Measurements from ENCODE around the gene USP40. TPM values are rescaled to one million over a fixed set of nuclear protein-coding genes. Genes with fewer than 3 reads are reported as not detected.
A peak's percentile ranks its signal among the peaks of the same experiment; 100 is the strongest.
"Not testable (repeated sequence)": the region's sequence is repeated elsewhere in the genome, so short reads cannot be mapped to it uniquely, and the experiment has no call there.

USP40 gene
- total RNA-seq, 2 donors from 2014 or later, result 12.9 to 22.4 TPM

- no peak overlapping the region for H3K27ac ChIP-seq (ENCODE audit: low read depth, low read length)
- no peak overlapping the region for H3K9ac ChIP-seq (ENCODE audit: extremely low read depth, low read length, poor library complexity, severe bottlenecking)
- Mint-ChIP-seq H3K4me1 (no peaks in the 10 kb centered on the region), H3K4me3 (no peak overlapping the region), H3K36me3 (ENCODE audit: low read depth) (no peaks in the 10 kb centered on the region), H3K9me3 (peaks cover 15% of the 10 kb centered on the region), H3K27ac (no peak overlapping the region), H3K27me3 (ENCODE audit: insufficient read depth) (peaks cover 5% of the 10 kb centered on the region)
- H3K27me3 ChIP-seq (ENCODE audit: control insufficient read depth, insufficient read depth, low read length, poor library complexity, severe bottlenecking), result no peaks in the 10 kb centered on the region
- TF ChIP-seq, protein P1, sequence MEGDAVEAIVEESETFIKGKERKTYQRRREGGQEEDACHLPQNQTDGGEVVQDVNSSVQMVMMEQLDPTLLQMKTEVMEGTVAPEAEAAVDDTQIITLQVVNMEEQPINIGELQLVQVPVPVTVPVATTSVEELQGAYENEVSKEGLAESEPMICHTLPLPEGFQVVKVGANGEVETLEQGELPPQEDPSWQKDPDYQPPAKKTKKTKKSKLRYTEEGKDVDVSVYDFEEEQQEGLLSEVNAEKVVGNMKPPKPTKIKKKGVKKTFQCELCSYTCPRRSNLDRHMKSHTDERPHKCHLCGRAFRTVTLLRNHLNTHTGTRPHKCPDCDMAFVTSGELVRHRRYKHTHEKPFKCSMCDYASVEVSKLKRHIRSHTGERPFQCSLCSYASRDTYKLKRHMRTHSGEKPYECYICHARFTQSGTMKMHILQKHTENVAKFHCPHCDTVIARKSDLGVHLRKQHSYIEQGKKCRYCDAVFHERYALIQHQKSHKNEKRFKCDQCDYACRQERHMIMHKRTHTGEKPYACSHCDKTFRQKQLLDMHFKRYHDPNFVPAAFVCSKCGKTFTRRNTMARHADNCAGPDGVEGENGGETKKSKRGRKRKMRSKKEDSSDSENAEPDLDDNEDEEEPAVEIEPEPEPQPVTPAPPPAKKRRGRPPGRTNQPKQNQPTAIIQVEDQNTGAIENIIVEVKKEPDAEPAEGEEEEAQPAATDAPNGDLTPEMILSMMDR (conservative IDR thresholded peaks at IDR 0.05), result no peak
- WGBS, 2 experiments (ENCODE audit: insufficient coverage in 1 of 2, insufficient read length in 1 of 2), result 95 to 96% methylated on average over 1 of the region's 1 CpG
- no peak for DNase-seq
- H3K4me1 ChIP-seq (ENCODE audit: control insufficient read depth, insufficient read depth, low read length), result no peaks in the 10 kb centered on the region
- no peaks in the 10 kb centered on the region for H3K9me3 ChIP-seq (ENCODE audit: control insufficient read depth, low read length)
- H3K4me3 ChIP-seq (ENCODE audit: low read length), result no peak overlapping the region
- H3K36me3 ChIP-seq (ENCODE audit: control insufficient read depth, insufficient read depth, low read length), result no peaks in the 10 kb centered on the region
Measured at GRCh38 chr2:233584210-233584609, 17.6 kb upstream of the USP40 start.

- H3K4me1 ChIP-seq (ENCODE audit: control insufficient read depth, insufficient read depth, low read length); H3K4me1 Mint-ChIP-seq; H3K27ac ChIP-seq (ENCODE audit: low read depth, low read length); H3K36me3 ChIP-seq (ENCODE audit: control insufficient read depth, insufficient read depth, low read length); H3K9me3 ChIP-seq (ENCODE audit: control insufficient read depth, low read length); H3K27me3 Mint-ChIP-seq (ENCODE audit: insufficient read depth); H3K4me3 ChIP-seq (ENCODE audit: low read length); H3K9ac ChIP-seq (ENCODE audit: extremely low read depth, low read length, poor library complexity, severe bottlenecking); H3K36me3 Mint-ChIP-seq (ENCODE audit: low read depth); H3K27me3 ChIP-seq (ENCODE audit: control insufficient read depth, insufficient read depth, low read length, poor library complexity, severe bottlenecking): not testable (repeated sequence)
- 83 to 92% methylated on average over 18 to 35 of the region's 35 CpGs for WGBS, 2 experiments (ENCODE audit: insufficient coverage in 1 of 2, insufficient read length in 1 of 2)
- H3K9me3 Mint-ChIP-seq, result peaks cover 15% of the 10 kb centered on the region
- DNase-seq, result peak; percentile 57
- peak overlapping the region; percentile 69 for H3K4me3 Mint-ChIP-seq
- H3K27ac Mint-ChIP-seq, result peak overlapping the region; percentile 97
Measured at GRCh38 chr2:233583217-233583965, 16.8 kb upstream of the USP40 start.

DNA sequence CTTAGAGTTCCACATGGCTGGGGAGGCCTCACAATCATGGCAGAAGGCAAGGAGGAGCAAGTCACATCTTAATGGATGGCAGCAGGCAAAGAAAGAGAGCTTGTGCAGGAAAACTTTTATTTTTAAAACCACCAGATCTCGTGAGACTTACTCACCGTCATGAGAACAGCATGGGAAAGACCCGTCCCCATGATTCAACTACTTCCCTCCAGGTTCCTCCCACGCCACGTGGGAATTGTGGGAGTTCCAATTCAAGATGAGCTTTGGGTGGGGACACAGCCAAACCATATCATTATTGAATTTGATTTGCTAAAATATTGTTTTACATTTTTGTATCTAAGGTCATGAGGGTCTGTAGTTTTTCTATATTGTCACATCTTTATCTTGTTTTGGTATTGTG lies 10.8 kb upstream of the USP40 start:
- DNase-seq; H3K4me3 ChIP-seq (ENCODE audit: low read length); H3K27me3 ChIP-seq (ENCODE audit: control insufficient read depth, insufficient read depth, low read length, poor library complexity, severe bottlenecking); H3K27ac ChIP-seq (ENCODE audit: low read depth, low read length); H3K4me1 Mint-ChIP-seq; H3K36me3 Mint-ChIP-seq (ENCODE audit: low read depth); H3K9me3 ChIP-seq (ENCODE audit: control insufficient read depth, low read length); H3K4me3 Mint-ChIP-seq; H3K4me1 ChIP-seq (ENCODE audit: control insufficient read depth, insufficient read depth, low read length); H3K27me3 Mint-ChIP-seq (ENCODE audit: insufficient read depth); H3K36me3 ChIP-seq (ENCODE audit: control insufficient read depth, insufficient read depth, low read length); H3K27ac Mint-ChIP-seq; H3K9ac ChIP-seq (ENCODE audit: extremely low read depth, low read length, poor library complexity, severe bottlenecking): not testable (repeated sequence)
- WGBS, 2 experiments (ENCODE audit: insufficient coverage in 1 of 2, insufficient read length in 1 of 2), result 69% methylated on average over 5 of the region's 5 CpGs; no CpG with 5 or more reads in 1 of the 2 experiments
- H3K9me3 Mint-ChIP-seq, result peaks cover 24% of the 10 kb centered on the region

- no peak overlapping the region for H3K27ac ChIP-seq (ENCODE audit: low read depth, low read length)
- Mint-ChIP-seq H3K36me3 (ENCODE audit: low read depth) (no peaks in the 10 kb centered on the region), H3K4me1 (no peaks in the 10 kb centered on the region), H3K27ac (no peak overlapping the region), H3K9me3 (peaks cover 23% of the 10 kb centered on the region), H3K27me3 (ENCODE audit: insufficient read depth) (peaks cover 8% of the 10 kb centered on the region), H3K4me3 (no peak overlapping the region)
- H3K9me3 ChIP-seq (ENCODE audit: control insufficient read depth, low read length), result no peaks in the 10 kb centered on the region
- no peak overlapping the region for H3K4me3 ChIP-seq (ENCODE audit: low read length)
- 94 to 100% methylated on average over 2 to 4 of the region's 4 CpGs for WGBS, 2 experiments (ENCODE audit: insufficient coverage in 1 of 2, insufficient read length in 1 of 2)
- DNase-seq, result no peak
- no peaks in the 10 kb centered on the region for H3K4me1 ChIP-seq (ENCODE audit: control insufficient read depth, insufficient read depth, low read length)
- no peak overlapping the region for H3K9ac ChIP-seq (ENCODE audit: extremely low read depth, low read length, poor library complexity, severe bottlenecking)
- TF ChIP-seq, protein P1 (conservative IDR thresholded peaks at IDR 0.05), result no peak
- no peaks in the 10 kb centered on the region for H3K27me3 ChIP-seq (ENCODE audit: control insufficient read depth, insufficient read depth, low read length, poor library complexity, severe bottlenecking)
- H3K36me3 ChIP-seq (ENCODE audit: control insufficient read depth, insufficient read depth, low read length), result no peaks in the 10 kb centered on the region
Measured at GRCh38 chr2:233572468-233572867, 5.9 kb upstream of the USP40 start.

All from endodermal cell (in vitro differentiated cells).